K562 (cell line): ENCODE results near the gene GRAMD2A. TPM values are rescaled to one million over a fixed set of nuclear protein-coding genes. Genes with fewer than 3 reads are reported as not detected.
A peak's percentile ranks its signal among the peaks of the same experiment; 100 is the strongest.

Source experiments
- ATAC-seq: fragments of 200-7000 bp; cut with Tn5 transposase; 3 replicates; pipeline ENCODE4 v1.9.1; 2020; ENCODE audit warnings: moderate library complexity
- BruUV-seq: library from RNA; stranded (reverse); fragments of 400-500 nt; replicated peaks from 2 replicates; lab custom pipeline; 2021; lab: Mats Ljungman, UMichigan
- CTCF ChIA-PET: fragments of 300-600 bp; formaldehyde crosslinking; extraction: SDS; loops from one replicate; lab custom pipeline; 2021; ENCODE audit warnings: low intra/inter-chr PET ratio; lab: Yijun Ruan, JAX
- POLR2A ChIA-PET: fragments of 300-600, 350-650 bp; sonication (Branson Sonifier 250); formaldehyde crosslinking; extraction: SDS; loops from one replicate; lab custom pipeline; 2021; ENCODE audit warnings: antibody characterized with exemption, inconsistent platforms; lab: Yijun Ruan, JAX
- DNase-seq, 4 experiments: peaks; one replicate each; pipeline versions ENCODE4 v3.0.0 to v3.0.0-alpha.2; 2011 to 2018; ENCODE audit warnings: low spot score in 3 of 4, mixed read lengths in 3 of 4; ENCODE audit errors: extremely low read depth in 1 of 4
- FAIRE-seq: peaks from 2 replicates; lab custom pipeline; 2011; peaks lifted over from hg19 to GRCh38; lab: Jason Lieb, UNC
- H2AFZ ChIP-seq: 2 replicates; pipeline ENCODE4 v1.6.0; 2011; ENCODE audit warnings: low read depth, low read length, control low read depth, inconsistent platforms
- H3K27ac ChIP-seq: fragments of 200-600 bp; 3 replicates; pipeline ENCODE4 v1.8.0; 2011; ENCODE audit warnings: low read depth, mild to moderate bottlenecking, control low read depth, inconsistent platforms, low read length, moderate library complexity, mixed read lengths; ENCODE audit errors: extremely low read depth
- H3K27me3 ChIP-seq, 2 experiments: fragments of 300-600 bp in 1 of 2; 2 replicates in 1 of 2; 3 replicates in 1 of 2; pipeline versions ENCODE4 v1.6.0 to v1.8.0; 2011; ENCODE audit warnings: inconsistent platforms in 2 of 2, low read length in 2 of 2, mild to moderate bottlenecking in 1 of 2, mixed read lengths in 1 of 2, moderate library complexity in 1 of 2; ENCODE audit not compliant: control insufficient read depth in 2 of 2, insufficient read depth in 2 of 2
- H3K36me3 ChIP-seq: fragments of 300-600 bp; 3 replicates; pipeline ENCODE4 v1.8.0; 2011; ENCODE audit warnings: mild to moderate bottlenecking, low read length, inconsistent platforms; ENCODE audit not compliant: control insufficient read depth, insufficient read depth
- H3K4me1 ChIP-seq, 2 experiments: fragments of 200-600 bp in 1 of 2; replicated peaks in 1 of 2; 2 replicates in 1 of 2; 3 replicates in 1 of 2; pipeline versions ENCODE4 v1.5.1 to v1.8.0; 2011; ENCODE audit warnings: inconsistent platforms in 2 of 2, low read length in 2 of 2, mild to moderate bottlenecking in 1 of 2, mixed read lengths in 1 of 2, moderate library complexity in 1 of 2; ENCODE audit not compliant: control insufficient read depth in 2 of 2, insufficient read depth in 2 of 2
- H3K4me2 ChIP-seq: 2 replicates; pipeline ENCODE4 v1.6.1; 2011; ENCODE audit warnings: low read length, control low read depth, inconsistent platforms, mixed read lengths; ENCODE audit not compliant: insufficient read depth
- H3K4me3 ChIP-seq: fragments of 200-600 bp; sonication (generic), shearing (Covaris generic); 2 replicates; pipeline ENCODE4 v1.5.1; 2016; ENCODE audit warnings: control low read depth, inconsistent platforms
- H3K79me2 ChIP-seq: fragments of 200-600 bp; 3 replicates; pipeline ENCODE4 v1.8.0; 2011; ENCODE audit warnings: low read length, inconsistent platforms; ENCODE audit not compliant: control insufficient read depth, insufficient read depth
- H3K9ac ChIP-seq, 2 experiments: 2 replicates each; pipeline versions ENCODE4 v1.6.0 to v1.6.1; 2011; ENCODE audit warnings: low read depth in 2 of 2, low read length in 2 of 2, control low read depth in 1 of 2, inconsistent platforms in 1 of 2, mild to moderate bottlenecking in 1 of 2, mixed read lengths in 1 of 2; ENCODE audit not compliant: insufficient read depth in 1 of 2
- H3K9me1 ChIP-seq: one replicate; pipeline ENCODE4 v1.6.0; 2011; ENCODE audit warnings: inconsistent platforms, mild to moderate bottlenecking, low read length, moderate library complexity; ENCODE audit not compliant: control insufficient read depth, insufficient read depth
- H3K9me3 ChIP-seq: replicated peaks from 2 replicates; pipeline ENCODE4 v1.5.1; 2011; ENCODE audit warnings: low read depth, low read length, inconsistent platforms; ENCODE audit not compliant: control insufficient read depth, insufficient read depth
- H4K20me1 ChIP-seq: replicated peaks from 2 replicates; pipeline ENCODE4 v1.6.1; 2011; ENCODE audit warnings: low read length, inconsistent platforms, mixed read lengths; ENCODE audit not compliant: control insufficient read depth, insufficient read depth
- C11orf30 ChIP-seq: fragments of 450-650 bp; IDR thresholded peaks from 2 replicates; pipeline ENCODE4 v1.6.1; 2016; ENCODE audit warnings: low read depth, mild to moderate bottlenecking
- ETV1 ChIP-seq: fragments of 450-650 bp; conservative IDR thresholded peaks from 2 replicates; pipeline ENCODE4 v1.6.1; 2016; ENCODE audit warnings: missing genetic modification characterization, control low read depth, low read depth, missing compliant biosample characterization
- HMG20B ChIP-seq: fragments of 250-450 bp; sonication (Bioruptor Pico); IDR thresholded peaks from 2 replicates; pipeline ENCODE4 v1.5.0; 2021; ENCODE audit warnings: mild to moderate bottlenecking
- HNRNPL ChIP-seq: fragments of 200-400 bp; formaldehyde crosslinking; IDR thresholded peaks from 2 replicates; pipeline ENCODE4 v1.6.1; 2017; ENCODE audit warnings: low read depth, mild to moderate bottlenecking, low read length
- MAX ChIP-seq: sonication (generic); formaldehyde crosslinking; IDR thresholded peaks from 2 replicates; pipeline ENCODE4 v1.9.0; 2022; ENCODE audit warnings: mild to moderate bottlenecking, missing genetic modification reagents
- MLX ChIP-seq, 2 experiments: fragments of 450-650 bp in 1 of 2; sonication (generic) in 1 of 2; formaldehyde crosslinking; conservative IDR thresholded peaks; 2 replicates each; pipeline versions ENCODE4 v1.4.0 to v1.8.1; 2020 to 2022; ENCODE audit warnings: mild to moderate bottlenecking in 1 of 2, missing genetic modification reagents in 1 of 2
- NCOR1 ChIP-seq: fragments of 450-650 bp; IDR thresholded peaks from 2 replicates; pipeline ENCODE4 v1.6.1; 2016; ENCODE audit warnings: mild to moderate bottlenecking, moderate library complexity
- POLR2AphosphoS2 ChIP-seq: IDR thresholded peaks from 2 replicates; pipeline ENCODE4 v1.6.1; 2012; ENCODE audit warnings: low read length, improper control_type of control experiment
- POLR2B ChIP-seq: fragments of 450-650 bp; IDR thresholded peaks from 2 replicates; pipeline ENCODE4 v1.6.1; 2018; ENCODE audit warnings: low read depth; ENCODE audit not compliant: partially characterized antibody
- RAD21 ChIP-seq, 2 experiments: fragments of 250-450 bp in 1 of 2; fragments of 450-650 bp in 1 of 2; sonication (Bioruptor Pico) in 1 of 2; formaldehyde crosslinking in 1 of 2; IDR thresholded peaks in 1 of 2; conservative IDR thresholded peaks in 1 of 2; 2 replicates each; pipeline versions ENCODE4 v1.4.0 to v1.8.0; 2020 to 2022; ENCODE audit warnings: mild to moderate bottlenecking in 2 of 2, moderate library complexity in 1 of 2
- RBM34 ChIP-seq: fragments of 200-400 bp; formaldehyde crosslinking; IDR thresholded peaks from 2 replicates; pipeline ENCODE4 v1.6.1; 2018; ENCODE audit warnings: low read length, borderline replicate concordance; ENCODE audit not compliant: insufficient read depth
- THAP7 ChIP-seq: fragments of 250-450 bp; sonication (Bioruptor Pico); IDR thresholded peaks from 2 replicates; pipeline ENCODE4 v1.5.0; 2021
- ZNF518B ChIP-seq: fragments of 250-450 bp; sonication (Bioruptor Pico); IDR thresholded peaks from 2 replicates; pipeline ENCODE4 v1.5.0; 2021; ENCODE audit warnings: mild to moderate bottlenecking, moderate library complexity
- ZNF707 ChIP-seq: fragments of 250-450 bp; sonication (Bioruptor Pico); conservative IDR thresholded peaks from 2 replicates; pipeline ENCODE4 v1.8.0; 2022; ENCODE audit warnings: inconsistent platforms, mild to moderate bottlenecking, moderate library complexity
- WGBS: fragments of 100-300 bp; shearing (Covaris generic); methylation state at CpG from one replicate; pipeline ENCODE4 v1.1.6; 2016; ENCODE audit warnings: low coverage, mixed read lengths; ENCODE audit not compliant: insufficient coverage; ENCODE audit errors: missing lambda C conversion rate; 5-methylcytosine and 5-hydroxymethylcytosine counted together
- in situ Hi-C: fragments of 300-500 bp; cut with MboI; formaldehyde crosslinking; loops from 4 replicates; pipeline ENCODE4 v1.15.0; 2018; ENCODE audit warnings: inconsistent platforms, mixed read lengths
- intact Hi-C: fragments of 100-400 bp; cut with micrococcal nuclease; formaldehyde crosslinking; loops from 2 replicates; pipeline ENCODE4 v1.14.2; 2022
- polyA plus RNA-seq, 8 experiments: library from polyadenylated mRNA; depleted of rRNA in 4 of 8; stranded (reverse) in 5 of 8; unstranded in 3 of 8; fragments of >200 nt; fragmentation: Nextera tagmentation in 2 of 8; fragmentation: Illumina TruSeq in 1 of 8; extraction: Ambion mirVana in 2 of 8; extraction: Trizol in 1 of 8; gene quantifications; 2 replicates each; pipeline versions ENCODE4 v1.2.1 to v1.2.3, GENCODE V29; 2011 to 2014; ENCODE audit warnings: inconsistent platforms in 1 of 8, missing spikeins in 1 of 8
- total RNA-seq, 7 experiments: library from RNA; depleted of rRNA in 6 of 7; stranded (reverse); fragments of >200 nt in 6 of 7; fragmentation: Illumina TruSeq in 2 of 7; extraction: Trizol in 2 of 7; gene quantifications; 2 replicates each; pipeline versions ENCODE4 v1.2.1 to v1.2.3, GENCODE V29; 2011 to 2021; ENCODE audit warnings: low replicate concordance in 1 of 7

The GRAMD2A gene
- total and polyA plus RNA-seq, 9 of the 15 experiments (the other 6 are each of a cell fraction or from before 2014, with no cell fraction given), result 0.08 to 0.22 TPM; not detected in 7

- TF ChIP-seq ETV1 (tag) (no peak), NCOR1 (no peak)
Measured at GRCh38 chr15:72199205-72199515, 1.6 kb upstream of the GRAMD2A start (continued).

- ChIA-PET CTCF (no interaction called here), POLR2A (interaction anchor here (0.9 kb wide), 1 partner anchor 86 kb away, joined by 3 read pairs; no protein-coding TSS in a partner anchor)
- no TSS peak for BruUV-seq
- FAIRE-seq, result no peak
- in situ Hi-C loops (no loop called here), intact Hi-C loops (loop anchor here (1.0 kb wide), 1 partner anchor 88 kb away; no protein-coding TSS in a partner anchor)
- H3K9me3 ChIP-seq, result no peaks in the 10 kb centered on the region
- H3K36me3 ChIP-seq, result peaks cover 57% of the 10 kb centered on the region
- no peak overlapping the region for H3K27ac ChIP-seq
- H3K9me1 ChIP-seq, result no peaks in the 10 kb centered on the region
- H3K9ac ChIP-seq, result no peak overlapping the region
- DNase-seq, result no peak
- 67% methylated on average over 9 of the region's 11 CpGs for WGBS
- peaks cover 17% of the 10 kb centered on the region for H4K20me1 ChIP-seq
- H3K4me2 ChIP-seq, result no peak overlapping the region
- H3K79me2 ChIP-seq, result no peaks in the 10 kb centered on the region
- ATAC-seq, result no peak
- H3K4me3 ChIP-seq, result no peak overlapping the region
- no peaks in the 10 kb centered on the region for H3K27me3 ChIP-seq
- H2AFZ ChIP-seq, result no peak overlapping the region
- H3K4me1 ChIP-seq, result peaks cover 5 to 13% of the 10 kb centered on the region in 2 experiments; a peak in 4 of 5 replicates
- TF ChIP-seq MAX (CRISPR knock-in tag) (no peak), HNRNPL (no peak), RBM34 (no peak), RAD21 (CRISPR knock-in tag; conservative IDR thresholded peaks at IDR 0.05 in 1 of 2, IDR thresholded peaks at IDR 0.05 in 1 of 2) (no peak), THAP7 (CRISPR knock-in tag) (0 out of 2 replicates have a peak, but pooled peaks have one; percentile 18), ZNF707 (CRISPR knock-in tag) (no peak), ZNF518B (CRISPR knock-in tag) (0 out of 2 replicates have a peak, but pooled peaks have one; percentile 40), HMG20B (CRISPR knock-in tag) (no peak), C11orf30 (no peak), MLX (CRISPR knock-in tag; conservative IDR thresholded peaks at IDR 0.05) (no peak), POLR2AphosphoS2 (peak; percentile 93), ETV1 (tag) (no peak), POLR2B (peak; percentile 61)
Measured at GRCh38 chr15:72198356-72199204, 993 bp upstream of the GRAMD2A start.
